Activated gamma-delta T cell treated with Interleukin-2 at 50 U/mL for 16 hours (primary cell): Measurements from ENCODE around the gene IQCE.
"Not testable (repeated sequence)": the region's sequence is repeated elsewhere in the genome, so short reads cannot be mapped to it uniquely, and the experiment has no call there.

Experiments
- DNase-seq: peaks from one replicate; pipeline ENCODE4 v3.0.0-alpha.2; 2020

Gene IQCE

DNA sequence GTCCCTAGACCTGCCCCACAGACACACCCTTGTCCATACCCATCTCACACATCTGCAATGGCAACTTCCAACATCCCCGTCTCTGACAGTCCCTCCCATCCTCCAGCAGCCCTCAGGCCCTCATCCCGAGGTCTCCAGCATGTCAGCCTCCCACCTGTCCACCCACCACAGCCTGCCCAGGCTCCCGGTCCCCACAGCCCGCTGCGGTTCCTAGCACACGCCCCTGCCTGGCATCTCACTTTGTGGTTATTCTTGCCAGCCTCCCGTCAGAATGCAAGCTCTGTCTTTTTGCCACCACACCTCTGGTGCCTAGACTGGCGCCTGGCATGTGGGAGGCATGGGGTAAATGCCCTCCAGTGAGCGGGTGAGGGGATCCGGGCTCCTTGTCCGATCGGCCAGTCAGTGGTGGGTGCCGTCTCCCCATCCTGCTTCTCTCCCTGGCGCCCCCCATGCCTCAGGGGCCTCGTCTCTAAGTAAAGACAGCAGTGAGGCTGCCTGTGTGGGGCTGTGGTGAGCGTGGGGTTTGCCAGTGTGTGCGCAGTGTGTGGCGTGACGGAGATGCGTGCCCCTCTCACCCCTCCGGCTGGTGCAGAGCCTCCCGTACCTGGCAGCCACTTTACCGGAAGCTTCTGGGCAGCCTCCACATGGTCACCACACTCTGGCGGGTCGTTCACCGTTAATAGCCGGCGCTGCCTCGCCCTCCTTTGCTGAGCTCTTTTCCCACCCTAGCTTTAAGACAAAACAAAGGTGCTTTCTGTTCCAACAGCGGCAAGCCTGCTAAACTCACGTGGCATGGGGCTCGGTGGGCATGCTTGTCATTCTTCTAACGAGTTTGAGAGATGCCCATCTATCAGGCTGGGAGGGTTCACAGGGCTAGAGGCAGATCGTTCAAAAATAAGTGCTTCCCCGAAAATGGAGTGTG lies 44.5 kb downstream of the IQCE start:
- DNase-seq: no peak

DNA sequence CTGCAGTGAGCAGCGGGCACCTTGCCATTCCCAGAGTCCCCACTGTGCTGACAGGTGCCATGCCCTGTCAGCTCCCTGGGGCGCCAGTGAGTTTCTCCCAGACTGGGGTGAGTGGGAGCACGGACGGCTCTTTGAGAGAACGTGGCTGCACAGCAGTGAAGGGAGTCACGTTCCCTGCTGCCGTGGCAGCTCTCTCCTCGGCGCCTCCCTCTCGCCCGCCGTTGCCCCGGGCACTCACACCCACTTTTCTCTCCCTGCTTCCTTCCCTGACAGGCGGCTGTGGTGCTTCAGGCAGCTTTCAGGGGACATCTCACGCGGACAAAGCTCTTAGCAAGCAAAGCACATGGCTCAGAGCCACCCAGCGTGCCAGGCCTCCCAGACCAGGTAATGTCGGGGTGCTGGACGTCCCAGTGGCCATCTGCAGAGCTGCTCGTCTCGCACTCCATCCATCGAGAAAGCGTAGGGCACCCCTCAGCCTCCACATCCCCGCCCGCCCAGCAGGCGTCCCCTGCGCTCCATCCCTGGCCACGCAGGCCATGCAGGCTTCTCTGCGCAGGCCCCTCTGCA lies 45.9 kb downstream of the IQCE start:
- no peak for DNase-seq

DNA sequence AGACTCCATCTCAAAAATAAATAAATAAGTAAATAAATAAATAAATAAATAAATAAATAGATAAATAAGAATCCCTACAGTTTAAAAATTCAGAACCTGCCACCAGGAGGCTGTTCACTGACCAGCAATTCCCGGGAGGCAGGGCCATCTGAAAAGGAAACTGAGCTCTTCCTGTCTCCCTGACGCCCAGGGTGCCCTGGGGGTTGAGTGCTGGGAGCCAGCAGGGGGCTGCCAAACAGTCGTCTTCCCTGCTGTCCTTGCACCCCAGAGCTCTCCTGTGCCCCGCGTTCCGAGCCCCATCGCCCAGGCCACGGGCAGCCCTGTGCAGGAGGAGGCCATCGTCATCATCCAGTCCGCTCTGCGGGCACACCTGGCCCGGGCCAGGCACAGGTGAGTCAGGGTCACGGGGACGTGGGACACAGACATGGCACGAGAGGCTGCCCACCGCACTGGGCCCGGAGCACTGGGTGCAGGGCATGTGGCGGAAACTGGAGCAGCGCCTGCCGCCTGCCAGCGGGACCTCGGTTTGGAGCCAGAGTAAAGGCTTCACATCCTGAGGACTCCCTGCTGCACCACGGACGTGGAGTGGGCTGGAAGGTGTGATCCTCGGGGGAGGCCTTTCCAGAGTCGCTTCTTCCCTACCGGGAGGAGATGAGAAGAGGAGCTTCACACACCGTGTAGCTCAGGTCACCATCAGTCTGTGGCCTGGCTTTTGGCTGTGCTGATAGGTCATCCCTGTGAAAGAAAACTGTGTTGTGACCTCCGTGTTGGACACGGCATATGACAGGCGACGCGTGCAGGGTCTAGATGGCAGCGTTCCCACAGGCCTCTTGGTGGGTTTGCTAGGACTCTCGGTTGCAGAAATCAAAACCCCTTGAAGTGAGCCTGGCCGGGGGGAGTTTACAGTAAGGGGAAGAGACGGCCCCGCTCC lies 47.1 kb downstream of the IQCE start:
- no peak for DNase-seq

DNA sequence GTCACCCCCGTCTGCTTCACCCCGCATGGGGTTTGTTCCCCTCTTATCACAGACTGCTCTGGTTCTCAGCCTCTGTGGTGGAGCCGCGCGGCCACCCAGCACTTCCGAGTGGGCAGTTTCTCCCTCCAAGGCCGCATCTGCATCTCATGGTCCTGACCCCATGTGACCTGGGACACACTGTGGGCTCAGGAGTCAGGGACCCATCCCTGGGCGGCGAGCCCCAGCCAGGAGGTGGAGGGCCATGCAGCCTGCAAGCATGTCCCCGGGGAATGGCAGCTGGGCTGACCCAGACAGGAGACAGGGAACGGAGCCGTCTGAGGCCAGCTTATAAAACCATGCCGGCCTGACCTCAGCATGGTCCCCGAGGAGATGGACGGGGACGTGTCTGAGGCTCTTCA lies 47.8 kb downstream of the IQCE start:
- no peak for DNase-seq

DNA sequence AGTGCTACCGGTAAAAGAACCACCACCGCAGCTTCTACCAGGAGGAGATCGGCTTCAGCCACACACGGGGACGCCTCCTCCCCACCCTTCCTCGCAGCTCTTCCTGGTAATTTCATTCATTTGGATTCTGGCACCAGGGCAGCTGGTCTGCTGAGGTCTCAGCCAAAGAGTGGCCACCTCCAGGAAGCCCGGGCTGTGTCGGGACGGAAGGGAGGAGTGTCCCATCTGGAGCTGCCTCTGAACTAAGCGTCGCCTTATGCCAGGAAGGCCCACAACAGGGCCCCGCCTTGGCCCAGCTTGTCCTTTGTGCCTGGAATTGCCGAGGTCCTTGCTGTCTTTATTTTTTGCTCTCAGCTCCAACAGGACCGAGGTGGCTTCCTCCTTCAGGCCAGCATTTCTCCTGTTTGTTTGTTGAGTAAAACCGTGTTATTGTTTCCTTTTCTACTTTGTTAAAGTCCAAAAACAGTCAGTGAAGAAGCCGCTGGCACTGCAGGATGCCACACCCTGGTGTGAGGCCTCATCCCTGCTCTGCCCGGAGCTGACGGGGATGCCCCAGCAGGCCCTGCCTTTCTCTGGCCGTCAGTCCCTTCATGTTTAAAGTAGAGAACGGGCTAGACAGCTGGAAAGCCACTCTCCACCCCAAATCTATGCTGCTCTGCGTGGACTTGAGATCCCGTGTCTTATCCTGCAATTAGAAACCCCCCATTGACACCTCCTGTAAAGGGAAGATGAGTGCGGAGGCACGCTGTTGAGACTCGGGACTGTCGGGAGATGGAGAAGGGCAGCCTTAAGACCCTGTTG lies 48.5 kb downstream of the IQCE start:
- no peak for DNase-seq

DNA sequence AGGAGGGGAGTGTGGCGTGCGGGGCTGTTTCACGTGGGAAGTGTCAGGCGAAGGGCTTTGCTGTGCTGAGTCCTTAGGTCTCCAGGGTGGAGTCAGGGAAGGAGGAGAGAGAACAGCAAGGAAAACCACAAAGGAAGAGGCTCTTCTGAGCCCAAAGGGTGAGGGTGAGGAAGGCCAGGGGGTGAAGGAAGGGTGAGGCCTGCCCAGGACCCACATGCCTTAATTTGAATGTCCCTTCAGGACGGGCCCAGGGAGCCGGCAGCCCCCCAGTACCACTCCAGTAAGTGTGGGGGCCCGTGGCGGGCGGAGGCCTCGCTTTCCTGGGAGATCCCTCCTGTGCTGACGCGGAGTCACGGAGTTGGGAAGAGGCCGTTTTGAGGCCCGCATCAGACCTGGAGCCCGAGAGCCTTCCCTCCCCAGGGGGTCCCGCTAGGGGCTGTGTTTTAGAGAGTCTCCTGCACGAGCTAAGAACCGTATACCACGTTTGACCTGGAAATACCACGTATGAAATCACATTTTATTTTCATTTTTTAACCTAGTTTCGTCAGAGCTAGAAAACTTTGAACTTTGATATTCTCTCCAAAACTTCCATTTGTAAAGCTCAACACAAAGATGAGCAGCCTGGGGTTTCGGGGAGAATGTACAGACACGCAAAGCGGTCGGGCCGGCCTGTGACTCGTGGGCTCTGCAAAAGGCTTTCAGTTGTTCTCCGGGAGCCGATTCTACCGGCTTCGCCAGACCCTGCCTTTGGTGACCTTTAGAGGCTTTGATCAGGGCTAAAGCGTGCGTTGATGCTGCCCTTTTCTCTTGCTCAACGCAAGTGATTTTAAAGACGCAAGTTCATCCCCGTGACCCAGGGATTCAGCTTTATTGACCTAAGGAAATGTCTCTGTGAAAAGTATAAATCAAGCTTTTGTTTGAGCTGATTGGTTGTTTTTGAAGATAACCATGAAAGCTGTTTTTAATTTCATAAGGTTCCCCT lies 49.4 kb downstream of the IQCE start:
- no peak for DNase-seq

DNA sequence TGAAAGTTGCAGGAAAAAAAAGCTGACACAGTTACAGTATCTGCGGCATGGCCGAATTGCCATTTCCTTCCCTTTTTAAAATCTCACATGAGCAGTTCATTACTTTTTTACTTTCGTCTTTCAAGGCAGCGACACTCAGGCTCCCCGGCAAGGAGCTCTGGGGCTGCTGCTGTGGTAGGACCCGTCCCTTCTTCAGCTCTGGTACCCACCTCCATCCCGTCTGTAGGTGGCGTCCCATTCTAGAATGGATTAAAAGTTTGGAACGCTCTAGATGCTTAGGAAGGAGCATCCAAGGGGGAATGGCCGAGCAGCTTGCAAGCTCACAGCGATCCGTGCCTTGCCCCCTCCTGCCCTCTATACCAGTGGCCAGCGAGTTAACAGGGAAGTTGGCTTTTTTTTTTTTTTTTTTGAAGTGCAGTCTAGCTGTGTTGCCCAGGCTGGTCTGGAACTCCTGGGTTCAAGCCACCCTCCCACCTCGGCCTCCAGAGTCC lies 50.2 kb downstream of the IQCE start:
- no peak for DNase-seq

DNA sequence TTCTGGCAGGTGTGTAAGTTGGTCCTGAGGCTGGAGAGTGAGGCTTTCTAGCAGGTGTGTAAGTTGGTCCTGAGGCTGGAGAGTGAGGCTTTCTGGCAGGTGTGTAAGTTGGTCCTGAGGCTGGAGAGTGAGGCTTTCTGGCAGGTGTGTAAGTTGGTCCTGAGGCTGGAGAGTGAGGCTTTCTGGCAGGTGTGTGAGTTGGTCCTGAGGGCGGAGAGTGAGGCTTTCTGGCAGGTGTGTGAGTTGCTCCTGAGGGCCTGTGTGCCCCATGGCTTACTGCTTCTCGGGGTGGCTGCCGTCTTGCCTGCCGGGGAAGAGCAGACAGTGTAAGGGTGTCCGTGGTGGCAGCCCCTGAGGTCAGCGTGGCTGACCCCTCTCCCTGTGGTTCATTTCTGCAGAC lies 50.9 kb downstream of the IQCE start:
- DNase-seq: not testable (repeated sequence)

DNA sequence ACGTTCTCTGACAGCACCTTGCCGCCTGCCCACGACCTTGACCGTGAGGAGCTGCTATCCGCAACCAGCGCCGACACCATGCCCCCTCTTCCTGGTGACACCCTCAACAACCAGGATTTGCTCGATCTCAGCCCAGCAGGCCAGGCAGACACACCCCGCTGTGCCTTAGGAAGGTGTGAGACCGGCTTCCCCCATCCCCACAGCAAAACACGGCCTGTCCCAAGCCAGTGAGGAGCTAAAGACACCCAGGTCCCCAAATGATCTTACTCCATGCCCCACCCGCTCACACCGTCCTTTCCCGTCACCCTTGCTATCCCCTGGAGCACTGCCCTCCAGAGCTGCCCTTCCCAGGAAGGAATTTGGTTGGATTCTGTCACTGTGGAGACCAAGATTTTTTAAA lies 51.7 kb downstream of the IQCE start:
- no peak for DNase-seq

DNA sequence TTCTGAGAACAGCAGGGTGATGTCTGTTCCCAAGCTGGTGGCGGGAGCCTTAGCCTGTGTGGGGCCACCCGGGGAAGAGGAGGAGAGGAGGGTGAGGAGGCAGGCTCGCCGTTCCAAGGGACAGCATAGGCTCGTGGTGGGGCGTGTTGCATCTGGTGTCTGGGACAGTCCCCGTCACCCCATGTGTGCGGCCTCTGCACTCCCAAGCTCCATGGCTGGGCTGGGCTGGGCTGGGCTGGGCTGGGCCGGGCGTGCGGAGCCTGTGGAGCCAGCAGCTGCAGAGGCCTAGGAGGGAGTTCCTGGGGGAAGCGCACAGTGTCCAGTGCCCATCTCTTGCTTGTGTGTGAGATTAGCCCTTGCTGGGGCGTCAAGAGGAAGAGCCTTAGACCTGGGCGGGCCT lies 52.1 kb downstream of the IQCE start:
- no peak for DNase-seq

DNA sequence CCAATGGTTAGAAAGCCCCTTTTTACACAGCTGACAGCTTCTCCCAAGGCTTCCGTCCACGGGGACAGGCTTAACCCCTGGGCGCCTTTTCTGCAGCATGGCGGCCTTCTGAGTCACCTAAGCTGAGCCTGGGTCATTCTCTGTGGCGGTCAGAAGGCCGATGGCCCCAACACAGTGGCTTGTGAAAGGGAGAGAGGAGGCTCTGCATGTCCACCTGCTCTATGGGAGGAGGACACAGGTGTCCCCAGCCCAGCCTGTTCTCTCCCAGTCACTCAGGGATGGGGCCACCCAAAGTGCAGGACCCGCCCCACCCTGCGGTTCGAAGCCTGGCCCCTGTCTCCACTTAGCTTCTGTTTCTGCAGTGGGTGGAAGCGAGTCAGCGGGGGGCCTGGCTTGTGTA lies 52.6 kb downstream of the IQCE start:
- no peak for DNase-seq

DNA sequence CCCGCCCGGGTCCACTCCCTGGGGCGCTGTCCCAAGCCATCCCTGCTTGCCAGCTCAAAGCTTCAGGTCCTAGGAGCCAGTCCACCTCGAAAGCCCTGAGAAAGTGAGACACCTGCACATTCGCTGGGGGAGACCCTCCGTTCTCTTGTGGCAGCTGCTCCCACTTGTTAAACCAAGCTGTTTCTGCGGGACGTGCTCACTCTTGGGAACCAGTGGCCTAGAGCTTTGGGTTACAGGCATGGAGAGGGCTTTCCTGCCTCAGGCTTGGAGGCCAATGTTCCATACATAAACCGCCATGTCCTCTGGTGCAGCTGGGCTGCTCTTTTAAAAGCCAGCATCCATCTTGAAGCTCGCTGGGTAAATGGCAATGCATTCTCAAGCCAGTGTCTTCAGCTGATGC lies 53.1 kb downstream of the IQCE start:
- no peak for DNase-seq

DNA sequence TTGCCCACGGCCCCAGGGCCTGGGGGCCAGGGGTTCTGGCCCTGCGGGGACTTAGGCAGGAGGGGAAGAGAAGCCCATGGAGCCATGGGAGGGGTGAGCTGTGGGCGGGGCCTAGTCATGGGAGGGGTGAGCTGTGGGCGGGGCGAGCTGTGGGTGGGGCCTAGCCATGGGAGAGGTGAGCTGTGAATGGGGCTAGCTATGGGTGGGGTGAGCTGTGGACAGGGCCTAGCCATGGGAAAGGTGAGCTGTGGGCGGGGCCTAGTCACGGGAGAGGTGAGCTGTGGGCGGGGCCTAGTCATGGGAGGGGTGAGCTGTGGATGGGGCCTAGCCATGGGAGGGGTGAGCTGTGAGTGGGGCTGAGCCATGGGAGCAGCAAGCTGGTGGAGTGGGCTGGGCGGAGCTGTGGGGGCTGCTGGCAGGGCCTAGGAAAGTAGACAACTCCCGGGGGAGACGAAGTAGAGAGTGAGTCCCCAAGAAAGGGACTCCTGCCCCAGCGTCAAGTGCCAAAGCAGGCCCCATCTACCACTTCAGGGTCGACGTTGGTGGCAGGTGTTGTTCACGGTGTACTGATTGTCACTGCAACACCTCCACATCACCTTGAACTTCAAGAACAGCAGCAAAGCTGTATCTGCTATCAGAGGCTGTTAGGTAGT lies 53.8 kb downstream of the IQCE start:
- DNase-seq: no peak

DNA sequence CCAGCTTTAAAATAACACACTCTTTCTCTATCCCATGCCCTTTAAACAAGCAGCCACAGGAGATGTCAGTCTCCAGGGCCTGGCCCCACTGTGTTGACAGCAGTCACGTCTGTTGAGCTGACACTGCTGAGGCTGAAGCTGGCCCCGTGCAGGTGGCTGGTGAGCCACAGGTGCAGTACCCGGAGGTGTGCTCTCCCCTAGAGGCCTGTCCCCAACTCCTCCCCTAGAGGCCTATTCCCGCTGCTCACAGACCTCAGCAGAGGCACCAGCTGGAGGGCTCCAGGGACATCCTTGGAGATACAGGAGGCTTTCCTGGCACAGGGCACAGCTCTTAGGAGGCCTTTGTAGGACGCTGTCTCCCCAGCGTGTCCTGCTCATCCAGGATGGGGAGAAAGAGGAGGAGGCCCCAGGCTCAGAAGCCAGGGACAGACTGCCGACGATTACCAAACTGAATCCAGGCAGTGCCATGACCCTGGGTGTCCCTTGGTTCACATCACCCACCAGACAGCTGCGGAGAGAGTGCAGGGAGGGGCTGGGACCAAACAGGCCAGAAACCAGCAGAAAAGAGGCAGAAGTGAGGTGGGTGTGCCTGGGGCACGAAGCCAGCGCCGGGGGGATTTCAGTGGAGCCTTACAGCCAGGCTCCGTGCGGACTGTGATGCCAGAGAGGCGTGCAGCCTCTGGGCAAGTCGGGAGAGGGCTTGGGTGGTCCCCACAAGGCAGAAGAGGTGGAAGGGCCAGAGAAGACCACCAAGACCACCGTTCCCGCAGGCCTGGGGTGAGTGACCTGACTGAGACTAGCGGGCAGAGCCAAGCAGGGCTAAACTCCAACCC lies 54.5 kb downstream of the IQCE start:
- DNase-seq: no peak

DNA sequence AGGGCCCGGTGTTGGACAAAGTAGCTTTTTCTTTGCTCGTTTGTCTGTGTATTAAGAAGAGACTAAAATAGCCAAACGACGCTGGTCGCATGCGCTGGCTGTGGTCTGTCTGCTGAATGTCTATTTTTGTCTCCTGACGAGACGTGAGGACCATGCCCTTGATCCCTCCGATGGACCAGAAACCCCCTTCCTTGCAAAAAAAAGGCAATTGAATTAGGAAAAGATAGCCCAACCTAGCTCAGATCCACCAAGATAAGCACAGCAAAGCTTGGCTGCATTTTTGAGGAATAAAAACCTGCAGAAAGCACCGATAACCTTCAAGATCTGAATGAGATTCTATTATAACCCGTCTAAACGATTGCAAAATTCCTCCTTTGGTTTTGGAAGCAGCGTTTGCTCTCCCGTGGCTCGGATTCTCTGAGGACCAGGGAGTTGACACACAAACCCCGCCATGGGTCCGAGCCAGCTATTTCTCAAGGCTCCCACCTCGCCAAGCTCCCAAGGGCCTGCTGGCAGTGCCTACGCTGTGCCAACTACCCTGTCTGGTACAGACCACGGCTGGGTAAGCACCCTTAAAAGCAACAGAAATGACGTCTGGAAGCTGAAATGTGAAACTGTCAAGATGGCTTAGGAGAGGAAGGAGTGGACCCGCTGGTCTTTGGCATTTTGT lies 55.3 kb downstream of the IQCE start:
- DNase-seq: no peak

DNA sequence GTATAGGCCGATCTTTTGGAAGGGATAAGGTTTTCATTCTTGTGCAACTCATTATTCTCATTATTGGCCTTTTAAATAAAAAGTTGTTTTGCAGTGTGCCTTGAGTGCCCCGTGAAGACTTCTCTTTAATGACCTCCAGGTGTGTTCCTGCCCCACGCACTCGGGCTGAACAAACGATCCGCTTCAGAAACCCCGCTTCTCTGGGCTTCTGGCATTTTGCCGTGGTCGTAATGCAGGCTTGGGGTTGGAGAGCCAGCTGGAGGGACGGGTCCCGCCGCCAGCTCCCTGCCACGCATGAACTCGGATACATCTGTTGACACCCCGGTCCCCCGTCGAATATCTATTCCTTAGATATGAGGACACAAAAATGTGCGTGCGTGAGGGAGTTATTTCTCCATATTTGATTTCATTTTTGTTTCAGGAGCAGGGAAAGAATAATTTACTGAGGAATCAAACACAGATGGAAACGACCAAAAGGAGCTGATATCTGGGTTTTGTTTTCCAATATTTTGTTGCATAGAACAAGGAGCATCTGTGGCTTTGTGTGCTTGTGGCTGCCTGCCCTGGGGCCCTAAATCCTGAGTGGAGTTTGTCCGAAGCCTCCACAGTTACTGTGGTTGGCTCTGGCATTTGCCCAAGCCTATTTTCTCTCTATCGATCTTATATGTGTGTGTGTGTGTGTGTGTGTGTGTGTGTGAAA lies 56.0 kb downstream of the IQCE start:
- DNase-seq: no peak

DNA sequence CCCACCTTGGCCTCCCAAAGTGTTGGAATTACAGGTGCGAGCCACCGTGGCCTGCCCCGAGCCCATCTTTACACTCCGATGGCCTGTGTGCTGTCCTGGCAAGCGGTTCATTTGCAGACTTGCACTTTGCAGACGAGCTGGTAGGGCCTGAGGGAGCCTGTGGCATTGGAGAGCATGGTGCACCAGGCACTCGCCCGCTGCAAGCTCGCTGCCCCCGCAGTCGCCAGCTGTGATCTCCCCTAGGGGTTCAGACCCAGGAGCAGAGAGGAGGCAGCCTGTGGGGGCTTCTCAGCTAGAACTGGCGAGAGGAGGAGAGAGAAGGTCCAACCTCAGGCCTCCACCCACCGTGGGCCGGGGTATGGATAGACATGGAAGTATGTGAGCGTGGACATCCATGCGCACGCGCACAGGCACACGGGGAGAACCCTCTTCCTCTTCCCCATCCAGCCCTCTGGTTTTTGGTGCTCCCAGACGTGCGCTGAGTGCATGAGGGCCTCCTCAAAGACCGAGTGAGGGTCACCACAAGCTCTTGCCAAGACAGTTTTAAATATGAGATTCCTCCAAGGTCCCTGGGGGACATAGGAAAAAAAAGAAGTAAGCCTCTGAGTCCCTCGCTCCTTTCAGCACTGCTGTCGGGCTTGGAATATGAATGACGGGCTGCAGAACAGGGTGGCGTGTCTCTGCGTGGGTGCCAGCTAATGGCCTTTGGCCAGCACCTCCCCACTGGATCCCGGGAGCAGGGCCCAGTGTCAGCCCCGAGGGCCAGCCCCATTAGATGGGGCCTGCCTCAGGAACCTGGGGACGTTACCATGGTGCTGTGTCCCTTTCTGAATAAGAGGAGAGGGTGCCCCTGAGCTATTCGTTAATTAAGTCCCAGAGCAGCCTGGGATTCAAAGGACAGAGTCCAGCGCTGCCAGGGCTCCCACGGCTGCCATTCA lies 57.9 kb downstream of the IQCE start:
- no peak for DNase-seq
